Fibroblast of the aortic adventitia (primary cell): ENCODE data around the gene NUAK1. TPM values are rescaled to one million over a fixed set of nuclear protein-coding genes. Genes with fewer than 3 reads are reported as not detected.

Source experiments
- DNase-seq: peaks from one replicate; pipeline ENCODE4 v3.0.0-alpha.2; 2010; ENCODE audit warnings: low read depth
- H3K4me3 ChIP-seq: 2 replicates; pipeline ENCODE4 v1.5.1; 2011; ENCODE audit warnings: low read depth, mild to moderate bottlenecking, control low read depth, low read length, moderate library complexity
- CTCF ChIP-seq: IDR thresholded peaks from 2 replicates; pipeline ENCODE4 v1.5.1; 2011; ENCODE audit warnings: mild to moderate bottlenecking, low read length, control low read depth, inconsistent platforms; ENCODE audit not compliant: insufficient read depth
- total RNA-seq: library from RNA; depleted of rRNA; stranded (reverse); fragments of >200 nt; gene quantifications from 2 replicates; pipeline ENCODE4 v1.2.3, GENCODE V29; 2012; ENCODE audit warnings: low replicate concordance

Gene NUAK1
- 3.0 and 8.3 TPM in 2 replicates for total RNA-seq

- no peak for DNase-seq
- no peak for TF ChIP-seq CTCF
- H3K4me3 ChIP-seq: peak within 1 kb of the TSS; percentile 77
These were observed at the start of gene NUAK1 for GRCh38 chr12:106138633-106139421. Gene NUAK1 (minus strand): TSS chr12:106138954. CDS start chr12:106138653, 301 bp downstream.

- no peak for TF ChIP-seq CTCF
- DNase-seq: no peak
- H3K4me3 ChIP-seq: no peak overlapping the region
These were observed 49.5 kb upstream of the NUAK1 start for GRCh38 chr12:106188256-106188655.

GRCh38 chr12:106187842-106188241, 49.1 kb upstream of the NUAK1 start:
- no peak overlapping the region for H3K4me3 ChIP-seq
- no peak for DNase-seq
- no peak for TF ChIP-seq CTCF

GRCh38 chr12:106187155-106187789, 48.5 kb upstream of the NUAK1 start:
- no peak overlapping the region for H3K4me3 ChIP-seq
- TF ChIP-seq CTCF: no peak
- DNase-seq: no peak

GRCh38 chr12:106183735-106184134, 45.0 kb upstream of the NUAK1 start:
- no peak for DNase-seq

More at GRCh38 chr12:106183735-106184134, 45.0 kb upstream of the NUAK1 start:
- no peak for TF ChIP-seq CTCF
- no peak overlapping the region for H3K4me3 ChIP-seq
